Stimulated activated naive CD8-positive, alpha-beta T cell treated with anti-CD3 and anti-CD28 coated beads, Interleukin-15, amount 100 ng/mL, for 72 hours (primary cell): Measurements from ENCODE around the gene DBN1.

Experiments
- ATAC-seq: fragments of 150-1000 bp; cut with Tn5 transposase; 2 replicates; pipeline ENCODE4 v1.10.0; 2021; ENCODE audit warnings: mild to moderate bottlenecking, moderate library complexity
- DNase-seq, 2 donors: peaks; one replicate each; pipeline ENCODE4 v3.0.0; 2021 to 2022
- H3K27ac Mint-ChIP-seq, 2 donors: one replicate each; pipeline ENCODE4 v1.8.0; 2022; ENCODE audit warnings: mild to moderate bottlenecking in 2 of 2, mixed read lengths in 2 of 2, moderate library complexity in 2 of 2
- H3K27me3 Mint-ChIP-seq: one replicate; pipeline ENCODE4 v1.8.0; 2022; ENCODE audit warnings: mixed read lengths
- H3K4me1 Mint-ChIP-seq: one replicate; pipeline ENCODE4 v1.8.0; 2022; ENCODE audit warnings: mild to moderate bottlenecking, mixed read lengths
- H3K4me3 Mint-ChIP-seq, 2 donors: one replicate each; pipeline ENCODE4 v1.8.0; 2022; ENCODE audit warnings: mild to moderate bottlenecking in 2 of 2, mixed read lengths in 2 of 2, moderate library complexity in 1 of 2
- H3K9me3 Mint-ChIP-seq, 2 donors: one replicate each; pipeline ENCODE4 v1.8.0; 2022; ENCODE audit warnings: mixed read lengths in 2 of 2

The DBN1 gene

GRCh38 chr5:177458912-177459350 is 14.5 kb downstream of the DBN1 start:
- H3K9me3 Mint-ChIP-seq: no peaks in the 10 kb centered on the region
- H3K27me3 Mint-ChIP-seq: no peaks in the 10 kb centered on the region
- ATAC-seq: no peak
- DNase-seq: no peak
- H3K4me3 Mint-ChIP-seq: no peak overlapping the region
- H3K4me1 Mint-ChIP-seq: peaks cover 44% of the 10 kb centered on the region
- H3K27ac Mint-ChIP-seq: no peak overlapping the region

- H3K4me3 Mint-ChIP-seq: no peak overlapping the region
Observed at GRCh38 chr5:177457852-177458681, 15.4 kb downstream of the DBN1 start.

DNA sequence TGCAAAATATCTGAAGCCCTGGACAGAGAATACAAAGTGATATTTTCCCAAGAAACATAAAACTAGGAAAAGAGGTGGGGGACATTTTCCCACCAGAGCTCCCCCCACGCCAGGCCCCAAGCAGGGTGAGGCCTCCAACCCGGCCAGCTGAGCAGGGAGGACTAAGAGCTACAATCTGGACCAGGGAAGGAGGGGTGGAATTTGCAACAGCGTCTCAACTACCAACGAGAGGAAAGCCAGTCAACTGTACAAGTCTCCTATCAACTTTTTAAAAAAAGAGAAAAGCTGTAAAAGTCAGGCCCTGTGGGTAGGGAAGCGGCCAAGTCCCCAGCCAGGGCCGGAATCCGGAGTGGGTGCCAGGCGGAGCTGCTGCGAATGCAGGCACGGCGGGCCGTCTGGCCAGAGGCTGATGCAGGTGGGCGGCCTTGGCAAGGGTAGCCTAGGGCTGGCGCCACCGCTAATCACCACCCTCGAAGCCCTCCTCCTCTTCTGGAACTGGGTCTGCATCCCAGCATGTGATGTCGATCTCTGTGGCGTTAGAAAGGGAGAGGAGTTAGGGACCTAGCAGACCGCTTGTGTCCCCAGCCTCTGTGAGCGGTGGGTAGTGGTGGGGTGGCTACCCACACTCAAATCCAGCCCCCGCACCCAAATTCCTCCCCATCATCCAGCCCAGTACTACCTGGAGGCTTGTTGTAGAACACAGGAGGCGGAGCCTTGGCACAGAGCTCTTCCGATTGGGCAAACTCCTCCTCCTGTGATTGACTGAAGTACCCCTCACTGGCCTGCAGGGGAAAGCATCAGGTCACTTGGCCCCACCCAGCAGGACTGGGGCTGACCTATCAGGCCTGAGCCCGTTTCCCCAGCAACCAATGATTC is 16.2 kb downstream of the DBN1 start:
- peak; percentile 72 to 81 for DNase-seq
- ATAC-seq: peak; percentile 43
- H3K4me3 Mint-ChIP-seq: peak overlapping the region; percentile 44 to 84
- peaks cover 45% of the 10 kb centered on the region for H3K4me1 Mint-ChIP-seq
- no peaks in the 10 kb centered on the region for H3K9me3 Mint-ChIP-seq
- H3K27ac Mint-ChIP-seq: peak overlapping the region in 1 of 2 donors; percentile 93
- H3K27me3 Mint-ChIP-seq: no peaks in the 10 kb centered on the region

More at GRCh38 chr5:177457852-177458681, 15.4 kb downstream of the DBN1 start:
- DNase-seq (no peak), ATAC-seq (no peak)
- H3K4me1 Mint-ChIP-seq: peaks cover 46% of the 10 kb centered on the region
- H3K27me3 Mint-ChIP-seq: no peaks in the 10 kb centered on the region
- no peaks in the 10 kb centered on the region for H3K9me3 Mint-ChIP-seq
- no peak overlapping the region for H3K27ac Mint-ChIP-seq

- no peaks in the 10 kb centered on the region for H3K27me3 Mint-ChIP-seq
Observed at GRCh38 chr5:177456591-177456964, 16.9 kb downstream of the DBN1 start.

GRCh38 chr5:177455661-177456590 is 17.5 kb downstream of the DBN1 start:
- H3K9me3 Mint-ChIP-seq: no peaks in the 10 kb centered on the region
- peaks cover 42% of the 10 kb centered on the region for H3K4me1 Mint-ChIP-seq
- peak overlapping the region; percentile 82 to 84 for H3K4me3 Mint-ChIP-seq
- ATAC-seq (peak; percentile 51), DNase-seq (peak; percentile 91)
- no peaks in the 10 kb centered on the region for H3K27me3 Mint-ChIP-seq
- H3K27ac Mint-ChIP-seq: peak overlapping the region; percentile 92 to 93

More at GRCh38 chr5:177456591-177456964, 16.9 kb downstream of the DBN1 start:
- Mint-ChIP-seq H3K4me1 (peaks cover 44% of the 10 kb centered on the region), H3K9me3 (no peaks in the 10 kb centered on the region), H3K27ac (peak overlapping the region in 1 of 2 donors; percentile 93), H3K4me3 (peak overlapping the region; percentile 82 to 84)
- DNase-seq: no peak
- ATAC-seq: no peak

DNA sequence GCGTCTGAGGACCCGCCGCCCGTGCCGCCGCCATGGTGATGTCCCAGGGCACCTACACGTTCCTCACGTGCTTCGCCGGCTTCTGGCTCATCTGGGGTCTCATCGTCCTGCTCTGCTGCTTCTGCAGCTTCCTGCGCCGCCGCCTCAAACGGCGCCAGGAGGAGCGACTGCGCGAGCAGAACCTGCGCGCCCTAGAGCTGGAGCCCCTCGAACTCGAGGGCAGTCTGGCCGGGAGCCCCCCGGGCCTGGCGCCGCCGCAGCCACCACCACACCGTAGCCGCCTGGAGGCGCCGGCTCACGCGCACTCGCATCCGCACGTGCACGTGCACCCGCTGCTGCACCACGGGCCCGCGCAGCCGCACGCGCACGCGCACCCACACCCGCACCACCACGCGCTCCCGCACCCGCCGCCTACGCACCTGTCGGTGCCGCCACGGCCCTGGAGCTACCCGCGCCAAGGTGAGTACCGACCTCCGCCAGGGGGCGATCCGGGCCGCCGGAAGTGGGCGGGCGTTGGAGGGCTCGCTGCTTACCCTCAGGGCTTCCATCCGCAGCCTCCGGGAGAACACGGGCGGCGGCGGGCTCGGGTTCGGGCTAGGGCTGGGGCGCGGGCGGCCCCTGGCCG is 18.3 kb downstream of the DBN1 start:
- H3K27ac Mint-ChIP-seq: peak overlapping the region in 1 of 2 donors; percentile 94

DNA sequence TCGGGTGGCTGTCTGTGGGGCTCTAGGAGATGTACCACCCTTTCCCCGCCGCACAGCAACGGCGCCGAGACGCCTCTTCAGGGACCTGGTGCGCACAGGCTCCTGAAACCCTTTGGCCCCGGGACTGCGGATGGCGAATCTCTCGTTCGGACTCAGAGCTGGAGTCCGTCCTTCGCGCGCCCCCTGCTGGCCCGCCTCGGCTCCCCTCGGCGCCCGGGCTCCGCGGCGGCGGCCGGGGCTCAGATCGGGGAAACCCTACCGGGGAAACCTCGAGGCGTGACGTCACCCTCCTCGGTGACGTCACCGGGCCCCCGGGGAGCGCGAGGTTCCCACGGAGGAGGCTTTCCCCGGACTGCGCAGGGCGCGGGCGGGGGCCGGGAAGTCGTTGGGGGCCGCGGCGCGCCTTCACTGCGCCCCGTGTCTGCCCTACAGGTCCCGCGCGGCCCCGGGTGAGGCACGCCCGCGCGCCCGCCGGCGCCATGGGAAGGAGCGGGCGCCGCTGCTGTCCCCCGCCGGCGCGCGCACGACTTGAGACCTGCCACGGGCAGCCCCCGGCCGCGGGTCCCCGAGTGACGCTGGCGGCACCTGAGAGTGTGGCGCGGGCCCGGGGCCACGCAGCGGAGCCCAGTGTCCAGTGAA is 18.9 kb downstream of the DBN1 start:
- Mint-ChIP-seq H3K9me3 (no peaks in the 10 kb centered on the region), H3K4me1 (peaks cover 50% of the 10 kb centered on the region), H3K27ac (peak overlapping the region in 1 of 2 donors; percentile 94), H3K4me3 (peak overlapping the region; percentile 82 to 84), H3K27me3 (no peaks in the 10 kb centered on the region)
- ATAC-seq (peak; percentile 46), DNase-seq (peak; percentile 92 to 96)

More for the DNA sequence above, 18.3 kb downstream of the DBN1 start:
- peaks cover 50% of the 10 kb centered on the region for H3K4me1 Mint-ChIP-seq
- H3K9me3 Mint-ChIP-seq: no peaks in the 10 kb centered on the region
- peak overlapping the region; percentile 82 to 84 for H3K4me3 Mint-ChIP-seq
- H3K27me3 Mint-ChIP-seq: no peaks in the 10 kb centered on the region
- DNase-seq: peak; percentile 96 to 98
- peak; percentile 76 for ATAC-seq

DNA sequence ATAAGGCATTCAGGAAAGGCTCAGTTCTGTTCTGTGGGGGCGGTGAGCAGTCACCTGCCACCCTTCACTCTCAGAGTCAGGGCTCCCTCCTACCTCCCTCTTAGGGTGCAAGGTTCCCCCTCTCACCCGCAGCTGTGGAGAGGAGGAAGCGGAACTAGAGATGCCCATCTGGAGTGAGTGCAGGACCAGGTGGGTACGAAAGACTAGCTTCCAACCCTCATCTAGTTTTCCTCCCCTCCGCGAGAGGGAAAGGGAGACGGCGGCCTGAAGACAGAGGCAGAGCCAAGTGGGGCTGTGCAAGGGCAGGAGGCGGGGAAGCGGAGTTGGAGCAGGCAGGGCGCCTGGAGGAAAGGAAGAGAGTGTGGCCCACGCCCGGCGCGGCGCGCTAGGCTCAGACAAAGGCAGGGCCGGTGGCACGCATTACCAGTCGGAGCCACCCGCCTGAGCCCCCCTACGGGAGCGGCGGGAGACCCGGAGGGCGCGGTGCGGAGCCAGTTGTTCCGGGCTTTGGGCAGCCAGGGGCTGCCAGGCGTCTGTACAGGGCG is 19.5 kb downstream of the DBN1 start:
- peak; percentile 0 for ATAC-seq
- no peaks in the 10 kb centered on the region for H3K27me3 Mint-ChIP-seq
- DNase-seq: peak in 1 of 2 donors; percentile 37
- no peaks in the 10 kb centered on the region for H3K9me3 Mint-ChIP-seq
- peak overlapping the region; percentile 82 to 84 for H3K4me3 Mint-ChIP-seq
- H3K4me1 Mint-ChIP-seq: peaks cover 50% of the 10 kb centered on the region
- peak overlapping the region in 1 of 2 donors; percentile 97 for H3K27ac Mint-ChIP-seq

- peak overlapping the region in 1 of 2 donors; percentile 97 for H3K27ac Mint-ChIP-seq
- peaks cover 59% of the 10 kb centered on the region for H3K4me1 Mint-ChIP-seq
- no peak for DNase-seq
- ATAC-seq: no peak
- peak overlapping the region; percentile 82 to 84 for H3K4me3 Mint-ChIP-seq
- H3K27me3 Mint-ChIP-seq: no peaks in the 10 kb centered on the region
- no peaks in the 10 kb centered on the region for H3K9me3 Mint-ChIP-seq
Observed at GRCh38 chr5:177452688-177453638, 20.5 kb downstream of the DBN1 start.

- H3K4me1 Mint-ChIP-seq: peaks cover 54% of the 10 kb centered on the region
- peak overlapping the region in 1 of 2 donors; percentile 31 for H3K4me3 Mint-ChIP-seq
- peak overlapping the region in 1 of 2 donors; percentile 95 for H3K27ac Mint-ChIP-seq
- H3K27me3 Mint-ChIP-seq: no peaks in the 10 kb centered on the region
- H3K9me3 Mint-ChIP-seq: no peaks in the 10 kb centered on the region
- ATAC-seq (no peak), DNase-seq (no peak)
Observed at GRCh38 chr5:177450667-177451424, 22.6 kb downstream of the DBN1 start.

DNA sequence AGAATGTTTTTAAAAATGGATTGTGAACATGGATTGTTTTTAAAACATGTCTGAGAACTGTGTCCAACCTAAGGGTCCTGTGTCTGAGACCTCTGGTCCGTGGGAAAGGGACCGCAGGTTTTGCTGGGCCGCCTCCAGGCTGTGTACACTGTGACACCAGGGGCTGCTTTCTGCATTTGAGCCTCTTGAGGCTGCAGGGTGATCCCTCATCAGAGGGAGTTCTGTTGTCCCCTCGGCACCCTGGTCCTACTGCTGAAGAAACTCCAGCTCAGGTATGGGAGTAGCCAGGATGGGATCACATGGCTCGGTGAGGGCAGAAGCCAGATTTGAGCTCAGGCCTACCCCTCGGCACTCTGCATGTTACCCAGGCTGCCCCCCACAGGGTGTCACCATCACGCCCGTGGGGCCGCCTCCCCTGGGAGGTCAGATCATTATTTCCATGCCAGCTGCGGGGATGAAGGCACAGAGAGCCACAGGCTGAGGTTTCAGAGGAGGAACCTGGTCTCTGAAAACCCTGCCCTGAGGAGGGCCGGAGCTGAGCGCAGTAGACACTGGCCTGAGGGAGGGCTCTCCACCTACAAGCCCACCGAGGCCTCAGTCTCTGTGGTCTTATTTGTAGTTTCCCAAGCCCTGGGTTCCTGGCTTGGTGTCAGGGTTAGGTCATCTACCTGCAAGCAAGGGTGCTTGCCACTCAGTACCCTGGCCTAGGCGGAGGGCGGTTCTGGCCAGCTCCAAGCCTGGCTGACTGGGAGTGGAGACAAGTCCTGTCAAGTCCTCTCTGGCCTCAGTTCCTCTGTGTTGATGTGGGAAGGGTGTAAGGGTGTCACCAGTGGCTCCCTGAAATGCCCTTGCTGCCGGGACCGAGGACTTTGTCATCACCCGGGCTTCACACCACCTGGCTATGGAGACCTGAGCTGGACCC is 24.0 kb downstream of the DBN1 start:
- peak overlapping the region in 1 of 2 donors; percentile 42 for H3K27ac Mint-ChIP-seq
- no peak overlapping the region for H3K4me3 Mint-ChIP-seq
- no peak for ATAC-seq
- DNase-seq: no peak
- no peaks in the 10 kb centered on the region for H3K9me3 Mint-ChIP-seq
- H3K4me1 Mint-ChIP-seq: peaks cover 68% of the 10 kb centered on the region
- no peaks in the 10 kb centered on the region for H3K27me3 Mint-ChIP-seq
